HepG2 (cell line): ENCODE measurements around the gene GZF1. TPM values are rescaled to one million over a fixed set of nuclear protein-coding genes. Genes with fewer than 3 reads are reported as not detected.

Source experiments
- HMGXB3 ChIP-seq: sonication (generic); formaldehyde crosslinking; IDR thresholded peaks from 2 replicates; pipeline ENCODE4 v1.4.0; 2020; ENCODE audit warnings: missing genetic modification reagents, borderline replicate concordance
- TBP ChIP-seq: sonication (generic); formaldehyde crosslinking; IDR thresholded peaks from 2 replicates; pipeline ENCODE4 v1.5.0; 2020; ENCODE audit warnings: missing genetic modification reagents
- ZBED4 ChIP-seq: sonication (generic); formaldehyde crosslinking; IDR thresholded peaks from 2 replicates; pipeline ENCODE4 v1.4.0; 2020; ENCODE audit warnings: missing genetic modification reagents, borderline replicate concordance
- ZNF768 ChIP-seq: sonication (generic); formaldehyde crosslinking; IDR thresholded peaks from 2 replicates; pipeline ENCODE4 v1.4.0; 2020; ENCODE audit warnings: missing genetic modification reagents
- polyA plus RNA-seq, 8 experiments: library from polyadenylated mRNA; depleted of rRNA in 3 of 8; stranded (reverse) in 7 of 8; unstranded in 1 of 8; fragments of >200 nt; fragmentation: Illumina TruSeq in 4 of 8; extraction: Trizol in 4 of 8; gene quantifications; 2 replicates each; pipeline versions ENCODE4 v1.2.1 to v1.2.3, GENCODE V29; 2011 to 2016; ENCODE audit warnings: low read depth in 4 of 8, missing spikeins in 1 of 8, mixed read lengths in 1 of 8; ENCODE audit not compliant: insufficient read depth in 1 of 8
- total RNA-seq, 5 experiments: library from RNA; depleted of rRNA; stranded (reverse); fragments of >200 nt; fragmentation: Illumina TruSeq; extraction: Trizol; gene quantifications; 2 replicates each; pipeline ENCODE4 v1.2.3, GENCODE V29; 2016; ENCODE audit warnings: low read depth in 1 of 5

GZF1 gene
- total and polyA plus RNA-seq, 2 of the 13 experiments (the other 11 are each of a cell fraction or from before 2014, with no cell fraction given): 16.9 to 26.0 TPM

GRCh38 chr20:23397961-23398360 is 36.0 kb downstream of the GZF1 start (continued):
- TF ChIP-seq HMGXB3 (CRISPR knock-in tag): no peak
- TF ChIP-seq TBP (CRISPR knock-in tag): no peak
- no peak for TF ChIP-seq ZBED4 (CRISPR knock-in tag)
- TF ChIP-seq ZNF768 (CRISPR knock-in tag): no peak
